Measurements from ENCODE around the gene RDH5.

- TF ChIP-seq POLR2AphosphoS5 (IDR thresholded peaks at IDR 0.05): no peak
- TF ChIP-seq CTCF (IDR thresholded peaks at IDR 0.05): peak in 3 of 4 experiments; percentile 87 to 97 (median 96)
- TF ChIP-seq POLR2A (IDR thresholded peaks at IDR 0.05): no peak
- no peak for TF ChIP-seq EP300 (IDR thresholded peaks at IDR 0.05)
Observed at GRCh38 chr12:55738123-55739024, 18.2 kb downstream of the RDH5 start.
